Measurements from ENCODE around the gene ZNF654. TPM values are rescaled to one million over a fixed set of nuclear protein-coding genes. Genes with fewer than 3 reads are reported as not detected.

The ZNF654 gene
- polyA plus RNA-seq, 1 of the 3 experiments (the other 2 are of a cell fraction), result 1.6 TPM

DNA sequence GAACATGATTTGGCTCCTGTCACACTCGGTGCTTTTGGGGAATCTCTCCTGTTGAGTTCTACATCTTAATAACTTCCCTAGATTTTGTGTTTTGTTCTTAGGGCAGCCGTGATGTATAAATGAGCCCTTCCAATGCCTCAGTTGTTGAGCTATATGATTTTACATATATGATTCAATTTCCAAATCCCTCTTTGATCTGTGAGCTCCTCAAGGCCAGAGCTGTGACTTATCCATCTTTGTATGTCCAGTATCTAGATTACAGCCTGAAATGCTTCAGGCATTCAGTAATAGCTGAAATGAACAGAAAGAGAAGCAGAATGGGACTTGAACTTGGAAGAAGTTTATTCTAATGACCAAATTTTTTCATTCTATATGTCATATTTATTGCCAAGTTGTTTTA is 26.8 kb upstream of the ZNF654 start:
- no peaks in the 10 kb centered on the region for H3K36me3 ChIP-seq (replicated peaks in 1 of 2; ENCODE audit: control insufficient read depth in 1 of 2, insufficient read depth in 2 of 2, low read length in 1 of 2)
- H3K27me3 ChIP-seq (ENCODE audit: insufficient read depth), result no peaks in the 10 kb centered on the region
- peak overlapping the region; percentile 34 to 56 for H3K4me3 ChIP-seq (ENCODE audit: low read depth in 2 of 2, low read length in 1 of 2)
- H3K27ac ChIP-seq (ENCODE audit: low read depth in 2 of 2, low read length in 1 of 2), result peak overlapping the region; percentile 16 to 38; a peak in 2 of 4 replicates
- H3K9me3 ChIP-seq, result no peaks in the 10 kb centered on the region
- ChIA-PET POLR2A (no interaction called here), CTCF (interaction anchor here (0.7 to 1.6 kb wide), 4 partner anchors 17 to 121 kb away, joined by 3 to 4 read pairs (median 3); no protein-coding TSS in a partner anchor)
- no peaks in the 10 kb centered on the region for H3F3A ChIP-seq (replicated peaks; ENCODE audit: insufficient read depth)
- H3K79me2 ChIP-seq (ENCODE audit: insufficient read depth), result no peaks in the 10 kb centered on the region
- peak overlapping the region; percentile 35 for H3K9ac ChIP-seq
- TF ChIP-seq TCF12 (IDR thresholded peaks at IDR 0.05) (no peak), NFIC (IDR thresholded peaks at IDR 0.05; ENCODE audit: borderline replicate concordance) (no peak), RFX5 (IDR thresholded peaks at IDR 0.05; ENCODE audit: low read length) (no peak), RAD21 (IDR thresholded peaks at IDR 0.05; ENCODE audit: low read length) (no peak), RXRA (IDR thresholded peaks at IDR 0.05; ENCODE audit: borderline replicate concordance, low read depth) (no peak), YY1 (IDR thresholded peaks at IDR 0.05; ENCODE audit: low read depth) (no peak), JUND (IDR thresholded peaks at IDR 0.05) (no peak)
- H4K20me1 ChIP-seq (ENCODE audit: insufficient read depth), result no peaks in the 10 kb centered on the region
- peak overlapping the region; percentile 99 for H2AFZ ChIP-seq (ENCODE audit: low read depth)
- peak overlapping the region; percentile 73 for H3K4me2 ChIP-seq
- 53% methylated on average over 2 of the region's 2 CpGs for WGBS (ENCODE audit: low lambda C conversion rate)
- no peaks in the 10 kb centered on the region for H3K9me2 ChIP-seq
- no peak for DNase-seq
- peaks cover 0 to 4% of the 10 kb centered on the region in 2 experiments; a peak in 2 of 4 replicates for H3K4me1 ChIP-seq (ENCODE audit: control insufficient read depth in 1 of 2, insufficient read depth in 2 of 2, low read depth in 1 of 2, low read length in 1 of 2)

- Histone ChIP-seq H3K4me3 (ENCODE audit: low read depth in 2 of 2, low read length in 1 of 2) (no peak overlapping the region), H3K36me3 (replicated peaks in 1 of 2; ENCODE audit: control insufficient read depth in 1 of 2, insufficient read depth in 2 of 2, low read length in 1 of 2) (no peaks in the 10 kb centered on the region), H3K4me2 (no peak overlapping the region), H2AFZ (ENCODE audit: low read depth) (peak overlapping the region; percentile 99; the same call in 1 of the 2 replicates), H3K9me3 (no peaks in the 10 kb centered on the region), H3K79me2 (ENCODE audit: insufficient read depth) (no peaks in the 10 kb centered on the region), H3K4me1 (ENCODE audit: control insufficient read depth in 1 of 2, insufficient read depth in 2 of 2, low read depth in 1 of 2, low read length in 1 of 2) (peaks cover 0 to 4% of the 10 kb centered on the region in 2 experiments; a peak in 2 of 4 replicates), H4K20me1 (ENCODE audit: insufficient read depth) (no peaks in the 10 kb centered on the region), H3F3A (replicated peaks; ENCODE audit: insufficient read depth) (no peaks in the 10 kb centered on the region), H3K27me3 (ENCODE audit: insufficient read depth) (no peaks in the 10 kb centered on the region), H3K9me2 (no peaks in the 10 kb centered on the region), H3K9ac (no peak overlapping the region), H3K27ac (ENCODE audit: low read depth in 2 of 2, low read length in 1 of 2) (no peak overlapping the region)
- TF ChIP-seq GATA2 (CRISPR knock-in tag; IDR thresholded peaks at IDR 0.05) (no peak), YY1 (IDR thresholded peaks at IDR 0.05; ENCODE audit: low read depth) (no peak), FOXM1 (IDR thresholded peaks at IDR 0.05; ENCODE audit: low read depth) (no peak), SIN3A (IDR thresholded peaks at IDR 0.05; ENCODE audit: borderline replicate concordance, low read depth, low read length) (no peak), MEF2A (IDR thresholded peaks at IDR 0.05; ENCODE audit: borderline replicate concordance, low read depth) (no peak), MXI1 (IDR thresholded peaks at IDR 0.05; ENCODE audit: low read depth, low read length) (no peak), JUND (IDR thresholded peaks at IDR 0.05) (no peak), TCF12 (IDR thresholded peaks at IDR 0.05) (no peak)
- CTCF ChIA-PET, result interaction anchor here (1.0 to 1.6 kb wide), 2 partner anchors 18 to 28 kb away, joined by 3 to 4 read pairs; no protein-coding TSS in a partner anchor
- POLR2A ChIA-PET, result no interaction called here
- 93% methylated on average over 2 of the region's 2 CpGs for WGBS (ENCODE audit: low lambda C conversion rate)
- DNase-seq, result no peak
Measured at GRCh38 chr3:88033079-88033478, 26.0 kb upstream of the ZNF654 start.

GRCh38 chr3:88033808-88034207 is 25.2 kb upstream of the ZNF654 start:
- 79% methylated on average over 2 of the region's 2 CpGs for WGBS (ENCODE audit: low lambda C conversion rate)
- no peak overlapping the region for H3K9ac ChIP-seq
- no peak overlapping the region for H3K27ac ChIP-seq (ENCODE audit: low read depth in 2 of 2, low read length in 1 of 2)
- no peak overlapping the region for H3K4me3 ChIP-seq (ENCODE audit: low read depth in 2 of 2, low read length in 1 of 2)
- H2AFZ ChIP-seq (ENCODE audit: low read depth), result no peak overlapping the region; the same call in 1 of the 2 replicates
- no peaks in the 10 kb centered on the region for H3K27me3 ChIP-seq (ENCODE audit: insufficient read depth)
- H3K9me3 ChIP-seq, result no peaks in the 10 kb centered on the region
- no peak for DNase-seq
- H3K4me2 ChIP-seq, result no peak overlapping the region
- H3K4me1 ChIP-seq (ENCODE audit: control insufficient read depth in 1 of 2, insufficient read depth in 2 of 2, low read depth in 1 of 2, low read length in 1 of 2), result peaks cover 0 to 4% of the 10 kb centered on the region in 2 experiments; a peak in 2 of 4 replicates
- no peaks in the 10 kb centered on the region for H3K36me3 ChIP-seq (replicated peaks in 1 of 2; ENCODE audit: control insufficient read depth in 1 of 2, insufficient read depth in 2 of 2, low read length in 1 of 2)
- H3K79me2 ChIP-seq (ENCODE audit: insufficient read depth), result no peaks in the 10 kb centered on the region
- no peaks in the 10 kb centered on the region for H3K9me2 ChIP-seq
- no peaks in the 10 kb centered on the region for H4K20me1 ChIP-seq (ENCODE audit: insufficient read depth)
- H3F3A ChIP-seq (replicated peaks; ENCODE audit: insufficient read depth), result no peaks in the 10 kb centered on the region
- TF ChIP-seq USF2 (IDR thresholded peaks at IDR 0.05; ENCODE audit: borderline replicate concordance, low read depth, low read length) (no peak), GABPA (IDR thresholded peaks at IDR 0.05; ENCODE audit: low read depth) (no peak), SIN3A (IDR thresholded peaks at IDR 0.05; ENCODE audit: borderline replicate concordance, low read depth, low read length) (no peak), TEAD4 (IDR thresholded peaks at IDR 0.05; ENCODE audit: borderline replicate concordance, insufficient read depth) (no peak), MEF2A (IDR thresholded peaks at IDR 0.05; ENCODE audit: borderline replicate concordance, low read depth) (no peak), RFX5 (IDR thresholded peaks at IDR 0.05; ENCODE audit: low read length) (no peak), YY1 (IDR thresholded peaks at IDR 0.05; ENCODE audit: low read depth) (no peak), POLR2AphosphoS5 (IDR thresholded peaks at IDR 0.05; ENCODE audit: low read depth, low read length) (no peak), GATA2 (CRISPR knock-in tag; IDR thresholded peaks at IDR 0.05) (no peak)
- CTCF ChIA-PET, result no interaction called here
- POLR2A ChIA-PET, result no interaction called here

Measured in SK-N-SH (cell line).